ENCODE measurements around the gene IRF5.

Gene IRF5

DNA sequence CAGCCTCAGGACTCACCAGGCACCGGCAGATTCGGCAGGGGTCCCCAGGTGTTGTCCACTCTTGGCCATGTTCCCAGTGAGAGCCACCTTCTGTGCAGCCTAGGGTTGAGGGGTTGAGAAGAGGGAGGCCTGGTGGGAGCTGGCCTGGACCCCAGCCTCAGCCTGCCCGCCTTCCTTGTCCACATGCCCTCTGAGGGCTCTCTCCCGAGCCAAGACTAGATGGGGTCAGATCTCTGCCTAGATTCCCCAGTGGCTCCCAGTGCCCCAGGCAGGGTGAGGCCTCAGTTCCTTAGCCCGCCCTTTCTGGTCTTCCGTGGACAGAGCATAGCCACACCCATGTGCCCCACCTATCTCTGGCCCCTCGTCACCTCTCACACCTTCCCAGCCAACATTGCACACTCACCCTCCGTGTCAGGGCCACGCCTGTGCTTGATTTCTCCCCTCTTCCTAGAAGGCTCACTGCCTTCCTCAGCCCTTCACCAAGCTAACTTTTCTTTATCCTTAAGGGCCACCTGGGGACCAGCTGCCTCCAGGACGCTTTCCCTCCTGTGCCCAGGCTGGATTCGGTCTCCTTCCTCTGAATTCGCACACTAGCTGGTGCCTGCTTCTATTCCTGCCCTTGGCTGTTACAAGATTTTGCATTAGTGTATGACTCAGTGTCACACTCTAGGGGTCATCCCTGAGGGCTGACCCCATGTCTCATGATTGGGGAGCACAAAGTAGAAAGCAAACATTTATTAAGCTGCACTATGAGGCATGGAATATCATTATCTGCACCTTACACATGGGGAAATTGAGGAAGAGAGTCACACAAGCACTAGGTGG lies 34.8 kb upstream of the IRF5 start:
- peak; percentile 8 for DNase-seq (ENCODE audit: low spot score)
- TF ChIP-seq, protein P1, sequence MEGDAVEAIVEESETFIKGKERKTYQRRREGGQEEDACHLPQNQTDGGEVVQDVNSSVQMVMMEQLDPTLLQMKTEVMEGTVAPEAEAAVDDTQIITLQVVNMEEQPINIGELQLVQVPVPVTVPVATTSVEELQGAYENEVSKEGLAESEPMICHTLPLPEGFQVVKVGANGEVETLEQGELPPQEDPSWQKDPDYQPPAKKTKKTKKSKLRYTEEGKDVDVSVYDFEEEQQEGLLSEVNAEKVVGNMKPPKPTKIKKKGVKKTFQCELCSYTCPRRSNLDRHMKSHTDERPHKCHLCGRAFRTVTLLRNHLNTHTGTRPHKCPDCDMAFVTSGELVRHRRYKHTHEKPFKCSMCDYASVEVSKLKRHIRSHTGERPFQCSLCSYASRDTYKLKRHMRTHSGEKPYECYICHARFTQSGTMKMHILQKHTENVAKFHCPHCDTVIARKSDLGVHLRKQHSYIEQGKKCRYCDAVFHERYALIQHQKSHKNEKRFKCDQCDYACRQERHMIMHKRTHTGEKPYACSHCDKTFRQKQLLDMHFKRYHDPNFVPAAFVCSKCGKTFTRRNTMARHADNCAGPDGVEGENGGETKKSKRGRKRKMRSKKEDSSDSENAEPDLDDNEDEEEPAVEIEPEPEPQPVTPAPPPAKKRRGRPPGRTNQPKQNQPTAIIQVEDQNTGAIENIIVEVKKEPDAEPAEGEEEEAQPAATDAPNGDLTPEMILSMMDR (IDR thresholded peaks at IDR 0.05; ENCODE audit: extremely low read depth, missing control alignments), result no peak

DNA sequence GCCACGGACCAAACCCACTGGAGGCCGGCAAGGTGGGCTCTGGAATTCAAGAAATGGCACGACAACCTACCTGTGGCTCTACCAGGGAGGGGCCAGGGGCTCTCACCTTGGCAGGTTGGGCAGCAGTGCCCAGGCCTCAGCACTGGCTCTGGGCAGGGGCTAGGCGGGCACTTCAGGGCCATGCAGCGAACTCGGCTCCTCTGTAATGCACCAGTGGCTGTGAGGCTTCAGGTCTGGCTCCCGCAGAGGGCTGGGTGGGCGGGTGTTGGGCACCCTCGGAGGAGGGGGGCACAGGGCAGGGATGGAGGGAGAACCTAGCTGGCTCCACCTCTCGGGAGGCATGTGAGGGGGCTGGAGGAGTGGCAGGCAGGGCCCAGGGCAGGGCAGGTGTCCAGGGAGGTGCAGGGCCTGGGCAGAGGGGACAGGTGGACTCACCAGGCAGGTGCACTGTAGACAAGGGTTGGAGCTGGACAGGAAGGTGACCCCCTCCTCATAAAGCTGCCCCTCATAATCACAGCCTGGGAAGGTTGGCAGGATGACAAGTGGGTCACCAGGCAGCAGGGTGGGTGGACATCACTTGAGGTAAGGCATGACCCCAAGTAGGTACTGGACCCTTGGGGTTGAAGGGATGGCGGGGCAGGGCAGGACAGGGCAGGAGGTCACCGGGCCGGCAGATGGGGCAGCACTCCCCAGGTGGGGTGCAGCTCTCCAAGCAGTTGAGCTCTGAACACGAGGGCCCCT lies 33.9 kb upstream of the IRF5 start:
- DNase-seq (ENCODE audit: low spot score), result peak; percentile 3
- TF ChIP-seq, protein P1 (IDR thresholded peaks at IDR 0.05; ENCODE audit: extremely low read depth, missing control alignments), result no peak

DNA sequence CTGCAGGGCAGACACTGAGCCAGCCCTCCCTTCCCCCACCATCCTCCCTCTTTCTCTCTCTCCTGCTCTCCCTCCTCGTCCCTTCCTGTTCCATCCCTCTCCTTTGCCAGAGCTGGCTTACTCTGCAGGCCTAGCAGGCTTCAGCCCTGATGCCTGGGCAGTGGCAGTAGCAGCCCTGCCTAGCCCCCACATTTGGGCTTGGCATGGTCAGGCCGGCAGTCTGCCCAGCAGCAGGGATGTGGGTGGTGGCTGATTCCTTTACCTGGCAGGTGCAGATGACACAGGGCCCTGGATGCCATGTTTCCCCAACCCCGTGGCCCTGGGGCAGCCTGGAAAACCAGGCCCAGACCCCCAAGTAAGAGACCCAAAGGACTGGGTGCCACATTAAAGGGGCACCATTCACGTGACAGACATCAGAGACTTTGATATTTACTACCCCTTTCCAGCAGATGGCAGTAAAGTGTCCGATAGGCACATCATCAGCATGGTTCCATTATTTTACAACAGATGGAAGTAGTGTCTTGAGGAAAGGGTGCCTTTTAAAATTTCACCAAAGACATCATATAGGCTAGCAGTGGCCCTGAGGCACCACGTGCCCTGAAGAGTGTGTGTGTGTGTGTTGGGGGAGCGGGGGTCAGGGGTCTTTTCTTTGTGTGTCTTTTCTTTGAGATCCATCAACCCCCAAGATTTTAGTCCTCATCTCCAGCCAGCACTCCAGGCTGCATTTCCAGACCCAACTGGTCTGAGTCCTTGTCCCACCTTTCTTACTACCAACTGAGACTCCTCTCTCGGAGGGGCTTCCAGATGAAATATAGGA lies 33.1 kb upstream of the IRF5 start:
- TF ChIP-seq, protein P1 (IDR thresholded peaks at IDR 0.05; ENCODE audit: extremely low read depth, missing control alignments), result peak; percentile 16
- DNase-seq (ENCODE audit: low spot score), result peak; percentile 88

DNA sequence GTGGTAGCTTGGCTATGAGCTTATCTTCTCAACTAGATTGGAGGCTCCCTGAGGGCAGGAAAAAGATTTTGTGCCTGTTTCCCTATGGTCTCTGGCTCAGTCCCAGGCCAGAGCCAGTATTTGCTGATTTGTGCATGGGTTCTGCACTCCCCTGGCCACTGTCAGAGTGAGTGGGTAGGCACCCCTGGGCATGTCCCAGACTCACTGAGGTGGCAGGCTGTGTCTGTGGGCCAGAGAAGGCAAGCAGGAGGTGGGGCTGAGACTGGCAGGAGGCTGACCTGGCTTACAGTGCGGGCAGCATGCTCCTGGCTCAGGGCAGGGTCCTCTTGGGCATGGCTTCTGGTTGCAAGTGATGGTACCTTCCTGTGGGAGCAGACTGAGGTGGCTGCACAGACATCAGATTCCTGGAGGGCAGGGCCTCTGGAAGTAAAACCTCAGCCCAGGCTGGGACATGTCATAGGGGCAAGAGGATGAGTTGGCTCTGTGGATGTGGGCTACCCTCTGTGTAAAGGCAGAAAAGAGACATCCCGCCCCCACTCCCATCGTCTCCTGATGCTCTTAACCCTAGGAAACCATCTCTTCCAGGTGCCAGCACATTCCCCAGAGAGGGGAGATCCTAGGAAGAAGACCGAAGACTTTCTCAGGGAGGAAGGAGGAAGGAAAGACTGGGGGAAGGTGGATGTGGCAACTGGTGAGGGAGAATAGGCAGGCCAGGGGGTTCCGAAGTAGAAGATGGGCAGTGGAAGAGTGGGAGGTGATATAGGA lies 31.5 kb upstream of the IRF5 start:
- DNase-seq (ENCODE audit: low spot score), result peak; percentile 10
- TF ChIP-seq, protein P1 (IDR thresholded peaks at IDR 0.05; ENCODE audit: extremely low read depth, missing control alignments), result no peak

DNA sequence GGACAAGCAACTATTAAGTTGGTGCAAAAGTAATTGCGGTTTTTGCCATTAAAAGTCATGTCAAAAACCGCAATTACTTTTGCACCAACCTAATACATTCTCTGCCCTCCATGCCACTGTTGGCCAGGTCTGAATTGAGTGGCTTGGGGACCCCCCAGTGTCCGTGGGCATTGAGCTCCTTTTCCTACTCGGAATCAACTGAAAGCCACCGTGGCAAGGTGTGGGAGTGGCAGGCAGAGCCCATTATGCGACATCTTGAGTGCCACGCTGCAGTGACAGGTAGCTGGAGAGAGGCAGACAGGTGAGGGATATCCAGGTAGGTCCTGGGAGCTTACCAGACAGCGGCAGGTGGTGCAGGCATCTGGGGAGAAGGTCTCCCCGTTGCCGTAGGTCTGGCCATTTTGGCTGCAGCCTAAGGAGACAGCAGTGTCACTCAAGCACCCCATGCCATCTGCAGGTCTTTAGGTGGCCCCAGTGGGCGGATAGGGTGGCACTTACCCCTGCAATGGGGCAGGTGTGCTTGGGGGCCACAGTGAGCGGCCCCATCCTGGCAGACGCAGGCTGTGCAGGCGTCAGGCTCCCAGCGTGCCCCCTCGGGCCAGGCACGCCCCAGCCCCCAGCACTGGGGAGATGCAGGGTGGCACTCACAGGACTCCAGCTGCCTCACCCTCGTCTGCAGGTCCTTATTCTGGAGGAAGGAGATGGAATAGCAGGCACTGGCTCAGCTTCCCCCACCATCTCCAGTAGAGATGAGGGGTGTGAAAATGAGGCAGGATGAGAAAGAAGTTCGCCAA lies 30.8 kb upstream of the IRF5 start:
- TF ChIP-seq, protein P1 (IDR thresholded peaks at IDR 0.05; ENCODE audit: extremely low read depth, missing control alignments), result no peak
- DNase-seq (ENCODE audit: low spot score), result peak; percentile 7

Data from GM20000 (cell line).